Keratinocyte (primary cell): ENCODE data around the gene RAB7B.

Experiments used
- EZH2 ChIP-seq: IDR thresholded peaks from one replicate; pipeline ENCODE4 v1.6.1; 2012; ENCODE audit warnings: inconsistent platforms, mild to moderate bottlenecking, low read length, moderate library complexity
- TF ChIP-seq, protein P1 (sequence below), 3 experiments: IDR thresholded peaks in 1 of 3; conservative IDR thresholded peaks in 1 of 3; optimal IDR thresholded peaks in 1 of 3; 2 replicates in 2 of 3; 3 replicates in 1 of 3; pipeline versions ENCODE3 to v1.5.1; 2011; ENCODE audit warnings: low read length in 3 of 3, mild to moderate bottlenecking in 3 of 3, moderate library complexity in 2 of 3, control low read depth in 1 of 3, inconsistent platforms in 1 of 3; ENCODE audit not compliant: insufficient read depth in 2 of 3; ENCODE audit errors: extremely low read depth in 1 of 3

- TF ChIP-seq, protein P1, sequence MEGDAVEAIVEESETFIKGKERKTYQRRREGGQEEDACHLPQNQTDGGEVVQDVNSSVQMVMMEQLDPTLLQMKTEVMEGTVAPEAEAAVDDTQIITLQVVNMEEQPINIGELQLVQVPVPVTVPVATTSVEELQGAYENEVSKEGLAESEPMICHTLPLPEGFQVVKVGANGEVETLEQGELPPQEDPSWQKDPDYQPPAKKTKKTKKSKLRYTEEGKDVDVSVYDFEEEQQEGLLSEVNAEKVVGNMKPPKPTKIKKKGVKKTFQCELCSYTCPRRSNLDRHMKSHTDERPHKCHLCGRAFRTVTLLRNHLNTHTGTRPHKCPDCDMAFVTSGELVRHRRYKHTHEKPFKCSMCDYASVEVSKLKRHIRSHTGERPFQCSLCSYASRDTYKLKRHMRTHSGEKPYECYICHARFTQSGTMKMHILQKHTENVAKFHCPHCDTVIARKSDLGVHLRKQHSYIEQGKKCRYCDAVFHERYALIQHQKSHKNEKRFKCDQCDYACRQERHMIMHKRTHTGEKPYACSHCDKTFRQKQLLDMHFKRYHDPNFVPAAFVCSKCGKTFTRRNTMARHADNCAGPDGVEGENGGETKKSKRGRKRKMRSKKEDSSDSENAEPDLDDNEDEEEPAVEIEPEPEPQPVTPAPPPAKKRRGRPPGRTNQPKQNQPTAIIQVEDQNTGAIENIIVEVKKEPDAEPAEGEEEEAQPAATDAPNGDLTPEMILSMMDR (optimal IDR thresholded peaks at IDR 0.05 in 1 of 3, IDR thresholded peaks at IDR 0.05 in 1 of 3, conservative IDR thresholded peaks at IDR 0.05 in 1 of 3; ENCODE audit: extremely low read depth in 1 of 3, insufficient read depth in 2 of 3, low read length in 3 of 3) = no peak
- TF ChIP-seq EZH2 = no peak
Observed at GRCh38 chr1:205994346-205994745, 8.8 kb downstream of the RAB7B start.
